Calu3 (cell line): ENCODE results near the gene TGFBR3. TPM values are rescaled to one million over a fixed set of nuclear protein-coding genes. Genes with fewer than 3 reads are reported as not detected.

ENCODE experiments used
- BruUV-seq: library from RNA; stranded (reverse); fragments of 400-500 nt; replicated peaks from 2 replicates; lab custom pipeline; 2021; lab: Mats Ljungman, UMichigan
- CTCF ChIA-PET: fragments of 300-600 bp; sonication (Branson Sonifier 250); formaldehyde crosslinking; loops from one replicate; lab custom pipeline; 2022; ENCODE audit warnings: antibody characterized with exemption; lab: Charles Lee
- DNase-seq: peaks from one replicate; pipeline ENCODE4 v3.0.0; 2022
- H3K27ac Mint-ChIP-seq: one replicate; pipeline ENCODE4 v1.8.0; 2022; ENCODE audit warnings: mixed read lengths; ENCODE audit not compliant: unreplicated experiment
- H3K27me3 Mint-ChIP-seq: one replicate; pipeline ENCODE4 v1.8.0; 2022; ENCODE audit warnings: mixed read lengths; ENCODE audit not compliant: unreplicated experiment
- H3K36me3 Mint-ChIP-seq: one replicate; pipeline ENCODE4 v1.8.0; 2022; ENCODE audit warnings: mild to moderate bottlenecking, moderate library complexity, mixed read lengths; ENCODE audit not compliant: insufficient read depth, unreplicated experiment
- H3K4me1 Mint-ChIP-seq: one replicate; pipeline ENCODE4 v1.8.0; 2022; ENCODE audit warnings: mild to moderate bottlenecking, low read depth, mixed read lengths; ENCODE audit not compliant: unreplicated experiment
- H3K4me3 Mint-ChIP-seq: one replicate; pipeline ENCODE4 v1.8.0; 2022; ENCODE audit warnings: mild to moderate bottlenecking, low read depth, moderate library complexity, mixed read lengths; ENCODE audit not compliant: unreplicated experiment
- H3K9me3 Mint-ChIP-seq: one replicate; pipeline ENCODE4 v1.8.0; 2022; ENCODE audit warnings: low read depth, mixed read lengths; ENCODE audit not compliant: unreplicated experiment
- intact Hi-C: fragments of 100-400 bp; cut with micrococcal nuclease; formaldehyde crosslinking; loops from one replicate; pipeline ENCODE4 v1.10.0; 2022; ENCODE audit not compliant: unreplicated experiment
- total RNA-seq: library from RNA; stranded (reverse); gene quantifications from 2 replicates; pipeline ENCODE4 v1.2.3, GENCODE V29; 2022
- TF ChIP-seq, protein P1 (sequence below): fragments of 200-600 bp; IDR thresholded peaks from one replicate; pipeline ENCODE4 v1.8.0; 2022; ENCODE audit warnings: antibody characterized with exemption; ENCODE audit not compliant: unreplicated experiment

The TGFBR3 gene
- total RNA-seq, 1 experiment from 2014 or later: 10.8 TPM

DNA sequence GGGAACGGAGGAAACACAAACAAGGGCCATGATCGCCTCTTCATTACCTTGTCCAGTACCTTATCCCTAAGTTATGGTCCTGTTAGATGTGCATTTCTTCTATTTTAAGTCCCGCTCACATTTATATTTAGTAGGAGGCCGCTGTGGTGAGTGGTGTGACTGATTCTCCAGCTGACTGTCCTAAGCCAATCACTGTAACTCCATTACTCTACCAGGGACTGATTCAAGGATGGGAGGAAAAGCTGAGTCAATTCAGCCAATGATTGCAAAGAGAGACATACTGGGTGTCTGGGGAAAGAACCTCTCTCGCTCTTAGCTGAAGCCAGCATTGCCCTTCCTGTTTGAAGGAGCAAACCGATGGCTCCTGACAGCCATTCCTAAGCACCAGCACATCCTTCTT is 59.7 kb downstream of the TGFBR3 start:
- CTCF ChIA-PET: interaction anchor here (0.6 to 1.8 kb wide), 4 partner anchors 15 to 489 kb away, joined by 3 to 5 read pairs (median 3); no protein-coding TSS in a partner anchor
- TF ChIP-seq, protein P1, sequence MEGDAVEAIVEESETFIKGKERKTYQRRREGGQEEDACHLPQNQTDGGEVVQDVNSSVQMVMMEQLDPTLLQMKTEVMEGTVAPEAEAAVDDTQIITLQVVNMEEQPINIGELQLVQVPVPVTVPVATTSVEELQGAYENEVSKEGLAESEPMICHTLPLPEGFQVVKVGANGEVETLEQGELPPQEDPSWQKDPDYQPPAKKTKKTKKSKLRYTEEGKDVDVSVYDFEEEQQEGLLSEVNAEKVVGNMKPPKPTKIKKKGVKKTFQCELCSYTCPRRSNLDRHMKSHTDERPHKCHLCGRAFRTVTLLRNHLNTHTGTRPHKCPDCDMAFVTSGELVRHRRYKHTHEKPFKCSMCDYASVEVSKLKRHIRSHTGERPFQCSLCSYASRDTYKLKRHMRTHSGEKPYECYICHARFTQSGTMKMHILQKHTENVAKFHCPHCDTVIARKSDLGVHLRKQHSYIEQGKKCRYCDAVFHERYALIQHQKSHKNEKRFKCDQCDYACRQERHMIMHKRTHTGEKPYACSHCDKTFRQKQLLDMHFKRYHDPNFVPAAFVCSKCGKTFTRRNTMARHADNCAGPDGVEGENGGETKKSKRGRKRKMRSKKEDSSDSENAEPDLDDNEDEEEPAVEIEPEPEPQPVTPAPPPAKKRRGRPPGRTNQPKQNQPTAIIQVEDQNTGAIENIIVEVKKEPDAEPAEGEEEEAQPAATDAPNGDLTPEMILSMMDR: no peak
- DNase-seq: no peak
- Mint-ChIP-seq H3K36me3 (peaks cover 18% of the 10 kb centered on the region), H3K27me3 (no peaks in the 10 kb centered on the region), H3K4me3 (peak overlapping the region; percentile 60), H3K9me3 (no peaks in the 10 kb centered on the region), H3K27ac (peak overlapping the region; percentile 87), H3K4me1 (peaks cover 58% of the 10 kb centered on the region)
- intact Hi-C loops: loop anchor here (5.0 to 10.0 kb wide), 2 partner anchors 211 to 304 kb away; no protein-coding TSS in a partner anchor
- BruUV-seq: no TSS peak

- TF ChIP-seq, protein P1: no peak
- intact Hi-C loops: loop anchor here (10.0 kb wide), 1 partner anchor 206 kb away; no protein-coding TSS in a partner anchor
- no peaks in the 10 kb centered on the region for H3K36me3 Mint-ChIP-seq
- DNase-seq: no peak
- CTCF ChIA-PET: no interaction called here
- no peaks in the 10 kb centered on the region for H3K27me3 Mint-ChIP-seq
- H3K27ac Mint-ChIP-seq: no peak overlapping the region
- no peak overlapping the region for H3K4me3 Mint-ChIP-seq
- peaks cover 18% of the 10 kb centered on the region for H3K4me1 Mint-ChIP-seq
- no TSS peak for BruUV-seq
- H3K9me3 Mint-ChIP-seq: no peaks in the 10 kb centered on the region
Observed at GRCh38 chr1:91821126-91821868, 64.7 kb downstream of the TGFBR3 start.

GRCh38 chr1:91819038-91819788 is 66.7 kb downstream of the TGFBR3 start:
- H3K4me3 Mint-ChIP-seq: no peak overlapping the region
- peaks cover 13% of the 10 kb centered on the region for H3K4me1 Mint-ChIP-seq
- no peak for DNase-seq
- no peaks in the 10 kb centered on the region for H3K36me3 Mint-ChIP-seq
- no TSS peak for BruUV-seq
- no peak overlapping the region for H3K27ac Mint-ChIP-seq
- H3K9me3 Mint-ChIP-seq: no peaks in the 10 kb centered on the region
- CTCF ChIA-PET: interaction anchor here (1.1 kb wide), 1 partner anchor 9 kb away, joined by 3 read pairs; no protein-coding TSS in a partner anchor
- intact Hi-C loops: no loop called here
- no peaks in the 10 kb centered on the region for H3K27me3 Mint-ChIP-seq
- TF ChIP-seq, protein P1: no peak

DNA sequence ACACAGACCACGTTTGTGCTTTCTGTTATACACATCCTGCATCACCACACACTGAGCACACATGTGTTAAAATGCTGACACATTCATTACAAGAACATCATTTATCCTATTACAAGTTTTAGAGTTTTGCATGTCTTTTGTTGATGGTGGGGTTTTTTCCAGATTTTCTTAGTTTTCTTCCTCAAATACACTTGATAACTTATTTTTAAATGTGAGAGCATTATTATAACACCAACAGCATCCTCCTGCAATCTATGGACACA is 67.3 kb downstream of the TGFBR3 start:
- Mint-ChIP-seq H3K4me3 (no peak overlapping the region), H3K36me3 (no peaks in the 10 kb centered on the region), H3K4me1 (peaks cover 13% of the 10 kb centered on the region), H3K9me3 (no peaks in the 10 kb centered on the region), H3K27me3 (no peaks in the 10 kb centered on the region), H3K27ac (no peak overlapping the region)
- no TSS peak for BruUV-seq
- no peak for DNase-seq
- TF ChIP-seq, protein P1: no peak
- intact Hi-C loops: no loop called here
- CTCF ChIA-PET: interaction anchor here (0.6 kb wide), 2 partner anchors 69 to 91 kb away, joined by 3 read pairs; no protein-coding TSS in a partner anchor
